HG03342 (cell line): ENCODE results near the gene RAVER1.
"Not testable (repeated sequence)": the region's sequence is repeated elsewhere in the genome, so short reads cannot be mapped to it uniquely, and the experiment has no call there.

ENCODE experiments used
- ATAC-seq: cut with Tn5 transposase; IDR thresholded peaks from one replicate; pipeline ENCODE4 v1.9.1; 2021; ENCODE audit warnings: mild to moderate bottlenecking, moderate library complexity; ENCODE audit not compliant: unreplicated experiment

The RAVER1 gene, protein sequence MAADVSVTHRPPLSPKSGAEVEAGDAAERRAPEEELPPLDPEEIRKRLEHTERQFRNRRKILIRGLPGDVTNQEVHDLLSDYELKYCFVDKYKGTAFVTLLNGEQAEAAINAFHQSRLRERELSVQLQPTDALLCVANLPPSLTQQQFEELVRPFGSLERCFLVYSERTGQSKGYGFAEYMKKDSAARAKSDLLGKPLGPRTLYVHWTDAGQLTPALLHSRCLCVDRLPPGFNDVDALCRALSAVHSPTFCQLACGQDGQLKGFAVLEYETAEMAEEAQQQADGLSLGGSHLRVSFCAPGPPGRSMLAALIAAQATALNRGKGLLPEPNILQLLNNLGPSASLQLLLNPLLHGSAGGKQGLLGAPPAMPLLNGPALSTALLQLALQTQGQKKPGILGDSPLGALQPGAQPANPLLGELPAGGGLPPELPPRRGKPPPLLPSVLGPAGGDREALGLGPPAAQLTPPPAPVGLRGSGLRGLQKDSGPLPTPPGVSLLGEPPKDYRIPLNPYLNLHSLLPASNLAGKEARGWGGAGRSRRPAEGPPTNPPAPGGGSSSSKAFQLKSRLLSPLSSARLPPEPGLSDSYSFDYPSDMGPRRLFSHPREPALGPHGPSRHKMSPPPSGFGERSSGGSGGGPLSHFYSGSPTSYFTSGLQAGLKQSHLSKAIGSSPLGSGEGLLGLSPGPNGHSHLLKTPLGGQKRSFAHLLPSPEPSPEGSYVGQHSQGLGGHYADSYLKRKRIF

DNA sequence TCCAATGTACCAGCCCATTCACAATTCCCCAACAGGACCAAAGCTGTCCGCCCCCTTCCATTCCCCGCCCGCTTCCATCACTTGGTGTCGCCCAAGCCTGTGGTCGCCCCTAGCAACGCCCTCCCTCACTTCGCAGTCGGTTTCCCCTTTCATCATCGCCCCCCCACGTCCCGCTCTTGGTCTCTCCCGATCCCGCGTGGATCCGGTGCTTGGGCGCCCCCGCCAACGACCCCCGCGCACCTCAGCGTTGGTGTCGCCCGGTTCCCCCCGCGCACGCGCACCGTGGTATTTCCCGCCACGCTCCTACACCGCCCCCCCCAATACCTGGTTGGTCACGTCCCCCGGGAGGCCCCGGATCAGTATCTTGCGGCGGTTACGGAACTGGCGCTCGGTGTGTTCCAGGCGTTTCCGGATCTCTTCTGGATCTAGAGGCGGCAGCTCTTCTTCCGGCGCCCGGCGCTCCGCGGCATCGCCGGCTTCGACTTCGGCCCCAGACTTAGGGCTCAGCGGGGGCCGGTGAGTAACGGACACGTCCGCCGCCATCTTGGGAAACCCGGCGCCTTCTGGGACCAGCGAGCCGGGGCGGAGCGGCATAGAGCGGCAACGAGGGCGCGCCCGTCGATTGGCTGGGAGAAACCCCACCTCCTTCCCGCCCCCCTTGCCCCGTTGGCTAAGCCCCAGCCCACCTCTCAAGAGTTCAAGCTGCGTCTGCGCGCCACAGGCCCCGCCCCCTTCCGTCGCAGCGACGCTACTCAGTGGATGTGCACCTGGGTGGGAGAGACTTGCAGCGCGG is at the start of gene RAVER1:
Gene RAVER1, minus strand, starts transcription at position 565 of the 793 bp plus-strand sequence. Its CDS starts 22 bp downstream, at position 543.
- peak; percentile 90 for ATAC-seq

DNA sequence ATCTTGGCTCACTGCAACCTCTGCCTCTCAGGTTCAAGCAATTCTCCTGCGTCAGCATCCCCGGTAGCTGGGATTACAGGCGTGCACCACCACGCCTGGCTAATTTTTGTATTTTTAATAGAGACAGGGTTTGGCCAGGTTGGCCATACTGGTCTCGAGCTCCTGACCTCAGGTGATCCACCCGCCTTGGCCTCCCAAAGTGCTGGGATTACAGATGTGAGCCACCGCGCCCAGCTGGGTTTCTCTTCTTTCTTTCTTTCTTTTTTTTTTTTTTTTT is 49.8 kb upstream of the RAVER1 start:
- ATAC-seq = not testable (repeated sequence)

DNA sequence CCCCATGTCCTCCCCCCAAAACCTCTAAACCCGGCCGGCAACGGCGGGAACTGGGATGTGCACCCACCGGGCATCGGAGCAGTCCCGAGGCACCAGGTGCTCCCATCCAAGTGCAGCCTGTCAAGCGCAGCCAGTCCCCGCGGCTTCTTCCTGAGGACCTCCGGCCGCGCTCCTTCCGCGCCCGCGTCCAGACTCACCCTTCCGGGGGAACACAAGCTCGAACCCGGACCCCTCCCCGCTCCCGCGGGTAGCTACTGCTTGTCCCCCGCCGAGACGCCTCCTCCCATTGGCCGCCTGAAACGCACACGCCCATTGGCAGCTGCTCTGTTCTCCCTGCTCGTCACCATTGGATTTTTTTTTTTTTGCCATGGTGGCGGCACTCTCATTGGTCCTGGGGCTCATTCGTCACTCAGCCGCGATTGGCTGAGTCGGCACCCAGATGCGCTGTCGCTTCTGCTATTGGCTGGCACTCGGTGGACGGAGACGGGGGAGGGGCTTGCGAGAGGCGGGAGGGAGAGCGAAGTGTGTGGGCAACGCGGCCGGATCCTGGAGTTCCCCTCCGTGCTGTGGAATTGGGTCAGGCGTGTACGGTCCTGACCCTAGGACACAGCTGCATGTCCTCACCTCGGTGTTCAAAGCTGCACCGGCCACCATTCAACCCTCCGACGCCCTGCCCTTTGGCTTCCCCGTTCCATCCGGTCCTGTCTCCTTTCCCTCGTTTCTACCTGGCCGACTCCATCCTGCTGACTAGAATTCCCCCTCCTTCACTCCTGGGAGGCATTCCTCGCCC is 47.2 kb upstream of the RAVER1 start, which contains the start of gene TYK2:
Gene TYK2, minus strand, starts transcription at position 260 of the 790 bp plus-strand sequence. CDS start 2,166 bp downstream, outside the sequence.
- peak; percentile 91 for ATAC-seq

DNA sequence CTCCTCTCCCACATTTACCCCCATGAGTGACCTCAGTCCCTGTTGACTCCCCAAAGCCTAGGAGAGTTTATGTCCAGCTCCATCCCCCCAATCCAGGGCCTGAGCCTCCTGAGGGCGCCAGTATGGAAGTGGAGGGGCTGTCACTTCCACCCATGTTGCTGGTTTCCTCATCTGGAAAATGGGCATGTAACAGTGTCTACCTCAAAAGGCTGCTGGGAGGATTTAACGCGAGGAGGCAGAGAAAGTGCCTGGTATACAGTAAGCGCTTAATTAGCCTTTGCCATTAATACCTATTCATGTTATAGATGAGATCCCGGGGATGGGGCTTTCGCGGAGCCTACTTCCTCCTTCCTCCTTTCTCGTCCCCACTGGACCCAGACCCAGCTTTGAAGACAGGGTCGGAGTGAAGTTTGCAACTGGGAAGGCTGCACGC is 46.6 kb upstream of the RAVER1 start:
- ATAC-seq = no peak

DNA sequence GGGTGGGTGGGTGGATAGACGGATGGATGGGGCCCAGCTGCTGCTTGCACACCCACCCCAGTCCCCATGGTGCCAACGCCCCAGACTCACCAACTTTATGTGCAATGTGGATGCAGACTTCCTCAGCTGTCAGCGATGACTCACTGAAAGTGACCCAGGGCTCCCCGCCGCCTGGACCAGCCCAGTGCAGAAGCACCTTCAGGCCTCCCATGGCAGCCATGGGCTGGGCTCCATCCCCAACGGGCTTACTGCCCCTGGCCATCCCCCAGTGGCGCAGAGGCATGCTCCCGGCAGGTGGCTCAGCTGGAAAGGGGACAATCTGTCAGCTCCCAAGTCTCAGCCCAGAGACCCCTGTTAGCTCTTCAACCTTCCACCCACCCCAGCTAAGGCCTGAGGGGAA is 44.8 kb upstream of the RAVER1 start:
- no peak for ATAC-seq

DNA sequence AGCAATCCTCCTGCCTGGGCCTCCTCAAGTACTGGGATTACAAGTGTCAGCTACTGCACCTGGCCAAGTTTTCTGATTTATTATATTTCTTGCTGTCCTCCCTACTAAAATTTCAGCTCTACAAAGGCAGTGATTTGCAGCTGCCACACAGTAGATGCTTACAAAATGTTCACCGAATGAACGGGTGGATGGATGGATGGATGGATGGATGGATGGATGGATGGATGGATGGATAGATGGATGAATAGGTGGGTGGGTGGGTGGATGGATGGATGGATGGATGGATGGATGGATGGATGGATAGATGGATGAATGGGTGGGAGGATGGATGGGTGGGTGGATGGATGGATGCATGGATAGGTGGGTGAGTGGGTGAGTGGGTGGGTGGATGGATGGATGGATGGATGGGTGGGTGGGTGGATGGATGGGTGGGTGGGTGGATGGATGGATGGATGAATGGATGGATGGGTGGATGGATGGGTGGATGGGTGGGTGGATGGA is 43.9 kb upstream of the RAVER1 start:
- not testable (repeated sequence) for ATAC-seq

DNA sequence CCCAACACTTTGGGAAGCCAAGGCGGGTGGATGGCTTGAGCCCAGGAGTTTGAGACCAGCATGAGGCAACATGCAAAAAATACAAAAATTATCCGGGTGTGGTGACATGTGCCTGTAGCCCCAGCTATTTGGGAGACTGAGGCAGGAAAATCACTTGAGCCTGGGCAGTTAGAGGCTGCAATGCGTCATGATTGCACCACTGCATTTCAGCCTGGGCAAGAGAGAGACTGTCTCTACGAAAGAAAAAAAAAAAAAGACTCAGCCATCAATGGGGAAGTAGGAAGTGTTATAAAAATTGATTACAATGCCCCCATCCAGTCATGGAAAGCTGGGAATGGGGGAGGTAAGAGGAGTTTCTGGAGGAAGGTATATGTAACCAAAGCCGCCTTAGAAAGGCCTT is 41.6 kb upstream of the RAVER1 start:
- ATAC-seq = no peak

DNA sequence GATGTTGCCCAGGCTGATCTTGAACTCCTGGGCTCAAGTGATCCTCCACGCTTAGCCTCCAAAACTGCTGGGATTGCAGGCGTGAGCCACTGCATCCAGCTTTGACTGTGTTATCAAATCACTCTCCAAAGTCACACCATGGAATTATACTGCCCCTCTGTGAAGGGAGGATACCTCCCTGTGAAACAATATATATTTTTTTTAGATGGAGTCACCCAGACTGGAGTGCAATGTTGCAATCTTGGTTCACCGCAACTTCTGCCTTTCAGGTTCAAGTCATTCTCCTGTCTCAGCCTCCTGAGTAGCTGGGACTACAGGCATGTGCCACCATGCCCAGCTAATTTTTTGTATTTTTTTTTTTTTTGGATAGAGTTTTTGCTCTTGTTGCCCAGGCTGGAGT is 39.4 kb upstream of the RAVER1 start:
- ATAC-seq = no peak

DNA sequence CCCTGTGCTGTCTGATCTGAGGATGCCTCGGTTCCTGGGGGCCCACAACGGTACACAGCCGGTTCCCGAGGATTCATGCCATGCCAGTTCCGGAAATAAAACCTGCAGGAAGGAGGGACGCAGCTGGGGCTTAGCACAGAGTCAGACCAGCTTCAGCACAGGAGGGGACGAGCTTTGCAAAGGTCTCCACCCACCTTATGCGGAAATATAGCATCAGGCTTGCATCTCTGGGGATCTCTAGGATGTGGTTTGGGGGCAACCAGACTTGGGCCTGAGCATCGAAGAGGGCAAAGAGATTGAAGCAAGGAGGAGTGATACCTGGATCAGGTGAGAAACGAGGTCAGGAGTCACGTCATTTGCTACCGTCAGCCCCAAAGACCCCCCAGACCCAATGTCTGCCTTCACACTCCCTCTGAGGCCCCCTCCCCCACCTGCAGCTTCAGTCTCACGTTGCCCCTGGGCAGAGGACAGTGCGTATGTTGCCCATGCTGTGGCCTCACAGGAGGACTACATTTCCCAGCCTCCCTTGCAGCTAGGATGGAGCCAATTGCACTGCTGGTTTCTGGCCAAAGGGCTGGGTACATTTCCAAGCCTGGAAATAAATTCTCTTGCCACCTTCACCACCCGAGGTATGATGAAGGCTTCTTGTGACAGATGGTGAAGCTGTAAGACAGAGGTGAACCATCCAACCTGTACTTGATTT is 34.9 kb upstream of the RAVER1 start:
- no peak for ATAC-seq

DNA sequence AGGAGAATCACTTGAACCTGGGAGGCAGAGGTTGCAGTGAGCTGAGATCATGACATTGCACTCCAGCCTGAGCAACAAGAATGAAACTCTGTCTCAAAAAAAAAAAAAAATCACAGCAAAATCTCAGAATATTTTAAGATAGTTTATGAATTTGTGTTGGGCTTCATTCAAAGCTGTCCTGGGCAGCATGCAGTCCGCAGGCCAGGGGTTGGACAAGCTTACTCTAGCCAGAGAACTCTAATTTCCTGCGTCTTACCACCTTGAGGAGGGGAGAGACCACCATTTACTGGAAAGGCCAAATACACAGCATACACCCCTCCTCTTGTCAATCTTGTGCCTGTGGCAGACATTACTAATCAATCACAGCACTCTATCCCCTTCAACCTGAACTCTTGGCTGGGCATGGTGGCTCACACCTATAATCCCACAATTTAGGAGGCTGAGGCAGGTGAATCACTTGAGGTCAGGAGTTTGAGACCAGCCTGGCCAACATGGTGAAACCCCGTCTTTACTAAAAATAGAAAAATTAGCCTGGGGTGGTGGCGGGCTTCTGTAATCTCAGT is 33.7 kb upstream of the RAVER1 start:
- not testable (repeated sequence) for ATAC-seq

DNA sequence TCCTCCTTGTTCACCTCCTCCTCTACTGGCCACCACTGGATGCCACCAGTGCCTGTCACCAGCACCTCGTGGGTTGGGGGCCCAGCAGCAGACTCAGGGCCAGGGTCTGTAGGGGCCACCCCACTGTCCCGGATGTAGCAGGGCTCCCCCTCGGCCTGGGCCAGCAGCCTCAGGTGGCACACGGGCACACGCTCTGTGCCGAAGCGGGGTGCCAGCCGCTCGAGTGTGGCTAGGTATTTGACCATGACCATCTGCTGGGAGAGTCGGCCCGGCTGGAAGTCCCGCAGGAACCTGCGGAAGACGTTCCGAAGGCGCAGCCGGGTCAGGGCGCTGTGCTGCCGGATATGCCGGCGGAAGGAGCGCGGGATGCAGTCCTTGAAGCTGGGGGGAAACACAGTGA is 32.2 kb upstream of the RAVER1 start:
- no peak for ATAC-seq

DNA sequence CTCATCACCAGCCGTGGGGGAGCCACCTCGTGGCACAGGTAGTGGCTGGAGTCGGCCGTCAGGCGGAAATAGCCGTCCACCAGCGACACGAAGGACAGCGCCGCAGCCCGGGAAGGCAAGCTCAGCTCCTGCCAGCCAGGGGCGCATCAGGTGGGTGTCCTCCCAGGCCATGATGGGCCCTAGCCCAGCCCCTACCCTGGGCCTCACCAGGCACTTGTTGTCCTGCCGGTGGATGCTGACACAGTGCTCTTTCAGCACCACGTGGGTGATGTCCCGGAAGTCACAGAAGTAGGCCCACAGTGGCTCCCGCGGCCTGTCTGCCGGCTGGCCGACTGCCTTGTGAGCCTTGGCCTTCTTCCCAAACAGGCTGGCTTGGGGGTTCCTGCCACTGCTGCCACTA is 31.3 kb upstream of the RAVER1 start:
- no peak for ATAC-seq

DNA sequence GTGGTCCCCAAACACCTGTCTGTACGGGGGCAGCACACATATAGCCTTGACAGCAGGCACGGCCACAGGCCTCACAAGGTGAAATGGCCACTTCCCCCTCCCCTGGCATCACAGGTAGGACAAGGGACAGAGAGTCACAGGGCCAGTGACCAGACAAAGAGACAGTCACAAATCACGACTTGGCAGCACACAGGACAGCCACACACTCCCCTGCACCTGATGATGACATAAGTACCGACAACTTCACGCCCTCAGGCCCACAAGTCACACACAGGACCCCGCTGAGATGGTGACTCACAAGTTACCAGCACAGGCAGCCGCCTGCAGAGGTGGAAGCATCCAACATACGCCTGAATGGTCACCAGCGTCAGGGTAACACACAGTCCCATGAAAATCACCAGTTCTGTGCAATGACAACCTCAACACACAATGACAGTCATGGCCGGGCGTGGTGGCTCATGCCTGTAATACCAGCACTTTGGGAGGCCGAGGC is 30.5 kb upstream of the RAVER1 start:
- no peak for ATAC-seq

DNA sequence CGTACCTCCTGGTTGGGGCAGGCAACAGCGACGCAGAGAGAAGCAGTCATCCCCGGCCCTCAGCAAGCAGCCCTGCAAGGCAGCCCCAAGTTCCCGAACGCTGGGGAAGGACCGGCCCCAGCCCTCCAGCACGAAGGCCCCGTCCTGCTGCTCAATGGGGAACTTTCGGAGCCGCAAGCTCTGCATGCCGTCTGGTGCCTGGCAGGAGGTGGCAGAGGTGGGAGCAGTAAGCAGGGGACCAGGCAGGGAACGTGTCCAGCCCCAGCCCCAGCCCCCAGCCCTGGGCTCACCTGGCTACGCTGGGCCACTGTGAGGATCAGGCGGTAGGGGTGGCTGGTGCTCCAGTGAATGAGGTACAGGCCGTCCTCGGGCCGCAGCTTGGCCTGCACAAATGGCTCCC is 28.9 kb upstream of the RAVER1 start:
- ATAC-seq = no peak

DNA sequence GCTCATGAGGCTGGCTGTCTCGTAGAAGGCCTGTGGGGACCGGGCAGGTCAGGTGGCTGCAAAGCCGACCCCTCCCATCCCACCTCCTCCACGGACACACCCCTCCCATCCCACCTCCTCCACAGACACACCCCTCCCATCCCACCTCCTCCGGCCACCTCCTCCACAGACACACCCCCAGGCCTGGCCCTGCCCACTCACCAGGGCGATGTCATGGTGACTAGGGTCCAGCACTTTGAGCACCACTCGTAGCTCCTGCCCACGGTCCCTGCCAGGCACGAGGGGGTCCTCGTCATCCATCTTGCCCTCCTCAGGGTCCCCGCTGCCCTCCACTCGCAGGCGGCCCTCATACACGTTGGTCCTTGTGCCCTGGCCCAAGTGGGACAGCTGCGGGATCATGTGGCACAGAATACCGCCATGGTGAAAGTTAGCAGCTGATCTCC is 28.3 kb upstream of the RAVER1 start:
- ATAC-seq = no peak

DNA sequence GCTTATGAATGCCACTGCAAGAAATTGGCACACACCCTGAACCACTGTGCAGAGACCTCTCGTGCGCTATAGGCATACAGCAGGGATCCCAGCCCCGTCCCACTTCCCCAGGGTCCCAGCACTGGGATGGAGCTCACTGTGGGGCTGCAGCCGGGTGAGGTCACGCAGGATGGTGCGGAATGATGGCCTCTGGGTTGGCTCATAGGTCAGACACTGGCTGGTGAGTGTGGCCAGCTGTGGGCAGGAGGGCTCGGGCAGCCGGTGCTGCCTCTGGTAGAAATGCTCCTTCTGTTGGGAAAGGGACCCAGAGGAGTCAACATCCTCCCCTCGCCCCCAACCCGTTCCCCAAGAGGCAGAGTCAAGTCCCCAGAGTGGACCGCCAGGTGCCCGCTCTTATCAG is 23.1 kb upstream of the RAVER1 start:
- no peak for ATAC-seq

DNA sequence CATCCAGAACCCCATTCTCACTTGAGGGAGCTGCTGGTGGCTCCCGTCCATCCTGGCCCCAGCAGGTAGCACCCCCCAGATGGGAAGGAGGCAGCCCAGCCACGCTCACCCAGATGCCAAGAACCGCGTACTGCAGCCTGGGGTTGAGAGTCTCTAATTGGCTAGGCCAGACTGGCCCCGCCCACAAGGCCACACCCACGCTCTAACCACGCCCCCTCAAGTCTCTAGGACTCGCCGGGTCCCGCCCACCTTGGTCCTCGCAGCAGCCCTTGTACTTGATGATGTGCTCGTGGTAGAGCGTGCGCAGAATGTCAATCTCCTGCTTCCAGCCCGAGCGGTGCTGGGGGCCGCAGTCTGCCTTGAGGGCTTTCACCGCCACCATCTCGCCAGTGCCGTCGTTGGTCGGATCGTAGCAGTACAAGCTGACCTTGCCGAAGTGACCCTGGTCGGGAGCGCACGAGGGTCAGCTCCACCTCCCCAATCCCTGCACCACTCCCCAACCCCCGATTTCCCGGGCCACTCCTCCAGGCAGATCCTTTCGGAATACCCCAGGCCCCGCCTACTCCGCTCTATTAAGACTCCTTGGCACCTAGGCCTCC is 20.6 kb upstream of the RAVER1 start:
- ATAC-seq = no peak

DNA sequence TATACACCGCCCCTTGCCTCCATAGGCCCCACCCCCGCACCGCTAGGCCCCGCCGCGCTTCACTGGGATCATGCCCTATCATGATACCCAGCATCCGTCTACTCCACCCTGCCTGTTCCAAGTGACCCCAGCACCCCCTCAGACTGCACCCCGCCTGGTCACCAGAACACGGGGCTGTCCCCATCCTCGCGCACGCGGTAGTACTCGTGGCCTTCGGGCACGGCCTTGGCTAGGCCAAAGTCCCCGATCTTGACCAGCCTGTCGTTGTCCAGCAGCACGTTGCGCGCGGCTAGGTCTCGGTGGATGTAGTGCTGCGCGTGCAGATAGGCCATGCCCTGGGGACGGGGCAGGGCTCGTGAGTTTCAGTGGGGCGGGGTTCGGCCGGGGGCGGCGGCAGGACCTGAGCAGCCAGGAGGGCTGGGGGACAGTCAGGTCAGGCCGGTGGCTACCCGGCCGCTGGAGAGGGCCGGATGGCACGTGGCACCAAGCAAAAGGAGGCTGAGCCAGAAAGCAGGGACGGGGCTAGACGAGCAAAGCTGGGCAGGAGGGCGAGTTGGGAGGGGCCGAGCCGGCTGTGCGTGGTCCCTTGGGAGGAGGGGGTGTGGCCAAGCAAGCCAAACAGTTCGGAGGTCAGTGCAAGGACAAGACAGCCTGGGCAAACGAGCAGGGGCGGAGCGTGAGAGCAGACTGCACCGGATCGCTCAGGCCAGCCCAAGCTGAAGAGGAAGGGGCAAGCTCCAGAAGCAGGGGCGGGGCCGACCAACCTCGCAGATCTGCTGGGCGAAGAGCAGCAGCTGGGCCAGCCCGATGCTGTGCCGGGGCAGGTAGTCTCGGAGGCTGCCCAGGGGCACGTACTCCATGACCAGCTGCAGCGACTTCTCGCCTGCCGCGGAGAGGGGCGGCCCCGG is 19.7 kb upstream of the RAVER1 start:
- no peak for ATAC-seq
